PC-3 (cell line): ENCODE results near the gene ECE1. TPM values are rescaled to one million over a fixed set of nuclear protein-coding genes. Genes with fewer than 3 reads are reported as not detected.

Experiments
- ATAC-seq: fragments of 200-7000 bp; cut with Tn5 transposase; 2 replicates; pipeline ENCODE4 v1.9.1; 2020; ENCODE audit warnings: mild to moderate bottlenecking, moderate library complexity
- BruUV-seq: library from RNA; stranded (reverse); fragments of 400-500 nt; replicated peaks from 2 replicates; lab custom pipeline; 2021; lab: Mats Ljungman, UMichigan
- CTCF ChIA-PET: fragments of 300-600 bp; sonication (Branson Sonifier 250); formaldehyde crosslinking; loops from one replicate; lab custom pipeline; 2022; ENCODE audit warnings: antibody characterized with exemption; lab: Charles Lee
- POLR2A ChIA-PET: fragments of 300-600 bp; sonication (Branson Sonifier 250); formaldehyde crosslinking; loops from one replicate; lab custom pipeline; 2022; ENCODE audit warnings: antibody characterized with exemption; ENCODE audit not compliant: unreplicated experiment; lab: Charles Lee
- DNase-seq: peaks from one replicate; pipeline ENCODE4 v3.0.0-alpha.2; 2015
- H2AFZ ChIP-seq: fragments of 300-600 bp; sonication (generic); 2 replicates; pipeline ENCODE4 v1.6.0; 2016; ENCODE audit warnings: antibody characterized with exemption, low read length
- H3F3A ChIP-seq: fragments of 300-600 bp; sonication (generic); one replicate; pipeline ENCODE4 v1.6.0; 2017; ENCODE audit warnings: antibody characterized with exemption, low read length, control low read depth, mild to moderate bottlenecking; ENCODE audit not compliant: unreplicated experiment
- H3K27ac ChIP-seq: fragments of 300-600 bp; sonication (generic); 2 replicates; pipeline ENCODE4 v1.5.1; 2016; ENCODE audit warnings: mild to moderate bottlenecking, low read length
- H3K27me3 ChIP-seq: fragments of 300-600 bp; sonication (generic); 2 replicates; pipeline ENCODE4 v1.6.1; 2016; ENCODE audit warnings: low read length, mixed read lengths
- H3K36me3 ChIP-seq: fragments of 300-600 bp; sonication (generic); 2 replicates; pipeline ENCODE4 v1.6.1; 2016; ENCODE audit warnings: low read depth, mixed run types, low read length, mixed read lengths
- H3K4me1 ChIP-seq: fragments of 300-600 bp; sonication (generic); 2 replicates; pipeline ENCODE4 v1.5.1; 2016; ENCODE audit warnings: low read length; ENCODE audit not compliant: insufficient read depth
- H3K4me2 ChIP-seq: fragments of 300-600 bp; sonication (generic); 2 replicates; pipeline ENCODE4 v1.6.0; 2016; ENCODE audit warnings: low read length
- H3K4me3 ChIP-seq: fragments of 300-600 bp; sonication (generic); 2 replicates; pipeline ENCODE4 v1.5.1; 2016; ENCODE audit warnings: mild to moderate bottlenecking, low read length, mixed read lengths
- H3K79me2 ChIP-seq: fragments of 300-600 bp; sonication (generic); 2 replicates; pipeline ENCODE4 v1.6.1; 2017; ENCODE audit warnings: low read length, mixed read lengths
- H3K9ac ChIP-seq: fragments of 300-600 bp; sonication (generic); 2 replicates; pipeline ENCODE4 v1.6.0; 2016; ENCODE audit warnings: mild to moderate bottlenecking, low read length
- H3K9me2 ChIP-seq: fragments of 300-600 bp; sonication (generic); replicated peaks from 2 replicates; pipeline ENCODE4 v1.6.1; 2016; ENCODE audit warnings: mixed run types, low read length, mixed read lengths
- H3K9me3 ChIP-seq: fragments of 300-600 bp; sonication (generic); 2 replicates; pipeline ENCODE4 v1.6.1; 2016; ENCODE audit warnings: low read length, mixed read lengths
- H4K20me1 ChIP-seq: fragments of 300-600 bp; sonication (generic); 2 replicates; pipeline ENCODE4 v1.6.1; 2016; ENCODE audit warnings: low read length, mixed read lengths
- CTCF ChIP-seq: fragments of 300-600 bp; sonication (generic); conservative IDR thresholded peaks from 2 replicates; pipeline ENCODE4 v1.5.1; 2017; ENCODE audit warnings: antibody characterized with exemption, low read depth, mild to moderate bottlenecking, low read length
- EZH2 ChIP-seq: fragments of 300-600 bp; sonication (generic); IDR thresholded peaks from one replicate; pipeline ENCODE4 v1.6.1; 2017; ENCODE audit warnings: antibody characterized with exemption, mild to moderate bottlenecking, low read length; ENCODE audit not compliant: unreplicated experiment
- EZH2phosphoT487 ChIP-seq: fragments of 300-600 bp; sonication (generic); IDR thresholded peaks from 2 replicates; pipeline ENCODE4 v1.6.1; 2018; ENCODE audit warnings: mild to moderate bottlenecking, antibody characterized with exemption, low read length, borderline replicate concordance
- intact Hi-C: fragments of 100-400 bp; cut with micrococcal nuclease; formaldehyde crosslinking; loops from 2 replicates; pipeline ENCODE4 v1.9.0; 2023
- total RNA-seq: library from RNA; depleted of rRNA; stranded (reverse); fragments of >200 nt; gene quantifications from 2 replicates; pipeline ENCODE4 v1.2.3, GENCODE V29; 2014

Gene ECE1
- total RNA-seq, 1 experiment from 2014 or later: 86.8 TPM

DNA sequence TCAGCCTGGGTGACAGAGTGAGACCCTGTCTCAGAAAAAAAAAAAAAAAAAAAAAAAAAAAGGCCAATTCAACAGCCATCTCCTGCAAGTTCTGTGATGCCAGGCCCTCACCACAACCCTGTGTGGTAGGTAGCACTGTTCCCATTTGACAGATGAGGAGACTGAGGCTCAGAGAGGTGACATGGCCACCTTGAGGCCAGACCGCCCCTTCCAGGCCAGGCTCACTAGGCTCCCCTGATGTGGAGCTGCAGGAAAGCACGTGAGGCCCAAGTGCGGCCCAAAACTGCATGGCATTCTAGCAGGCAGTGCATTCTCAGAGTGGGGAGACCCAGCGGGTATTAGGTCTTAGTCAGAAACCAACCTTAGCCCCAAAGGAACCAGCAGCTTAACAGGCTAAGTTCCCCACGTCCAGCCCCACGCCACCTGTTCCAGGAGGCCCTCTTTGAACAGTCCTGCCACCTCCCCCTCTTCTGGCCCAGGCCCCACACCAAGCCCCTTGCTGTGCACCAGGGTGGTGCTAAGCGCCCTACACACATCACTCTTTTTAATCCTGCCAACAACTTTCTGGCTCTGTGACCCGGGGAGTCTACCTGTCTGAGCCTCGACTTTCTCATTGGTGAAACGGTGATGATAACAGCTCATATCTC lies 11.7 kb upstream of the ECE1 start:
- no peak overlapping the region for H3K9ac ChIP-seq
- H3K4me1 ChIP-seq: peaks cover 22% of the 10 kb centered on the region
- intact Hi-C loops: no loop called here
- no peaks in the 10 kb centered on the region for H3F3A ChIP-seq
- H3K79me2 ChIP-seq: peaks cover 33% of the 10 kb centered on the region
- TF ChIP-seq EZH2phosphoT487: no peak
- no peak for TF ChIP-seq CTCF
- no peak for TF ChIP-seq EZH2
- no peaks in the 10 kb centered on the region for H3K9me2 ChIP-seq
- no peak for DNase-seq
- BruUV-seq: no TSS peak
- ATAC-seq: no peak
- H3K27me3 ChIP-seq: no peaks in the 10 kb centered on the region
- no peak overlapping the region for H2AFZ ChIP-seq
- no peaks in the 10 kb centered on the region for H3K9me3 ChIP-seq
- no peak overlapping the region for H3K4me3 ChIP-seq
- ChIA-PET POLR2A (no interaction called here), CTCF (no interaction called here)
- H3K27ac ChIP-seq: no peak overlapping the region
- peaks cover 7% of the 10 kb centered on the region; the same call in 1 of the 2 replicates for H4K20me1 ChIP-seq
- H3K36me3 ChIP-seq: no peaks in the 10 kb centered on the region
- no peak overlapping the region for H3K4me2 ChIP-seq

DNA sequence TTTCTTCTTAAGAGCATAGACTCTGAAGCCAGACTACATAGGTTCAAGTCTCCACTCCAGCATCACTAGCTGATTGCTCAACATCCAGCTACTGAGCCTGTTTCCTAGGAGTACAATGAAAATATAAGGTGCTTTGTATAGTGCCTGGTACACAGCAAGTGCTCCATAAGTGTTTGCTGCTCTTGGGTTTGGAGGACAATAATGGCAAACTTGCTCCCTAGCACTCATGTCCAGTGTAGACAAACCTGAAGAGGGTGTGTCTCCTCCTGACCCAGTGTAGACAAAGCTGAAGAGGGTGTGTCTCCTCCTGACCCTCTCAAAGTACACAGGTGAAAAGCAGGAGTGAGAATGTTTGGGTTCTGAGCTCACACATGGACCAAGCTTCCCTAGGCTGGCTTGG lies 10.5 kb upstream of the ECE1 start:
- TF ChIP-seq EZH2phosphoT487 (no peak), EZH2 (no peak), CTCF (no peak)
- H3K79me2 ChIP-seq: peaks cover 33% of the 10 kb centered on the region
- H3F3A ChIP-seq: no peaks in the 10 kb centered on the region
- H2AFZ ChIP-seq: no peak overlapping the region
- peaks cover 7% of the 10 kb centered on the region; the same call in 1 of the 2 replicates for H4K20me1 ChIP-seq
- ATAC-seq: no peak
- intact Hi-C loops: no loop called here
- no peak for DNase-seq
- no peaks in the 10 kb centered on the region for H3K36me3 ChIP-seq
- no TSS peak for BruUV-seq
- no peaks in the 10 kb centered on the region for H3K9me3 ChIP-seq
- no peak overlapping the region for H3K27ac ChIP-seq
- H3K4me1 ChIP-seq: peaks cover 24% of the 10 kb centered on the region
- no peak overlapping the region for H3K4me3 ChIP-seq
- H3K4me2 ChIP-seq: no peak overlapping the region
- no peak overlapping the region for H3K9ac ChIP-seq
- CTCF ChIA-PET: no interaction called here
- no peaks in the 10 kb centered on the region for H3K9me2 ChIP-seq
- POLR2A ChIA-PET: interaction anchor here (0.6 kb wide), 1 partner anchor 44 kb away, joined by 4 read pairs; no protein-coding TSS in a partner anchor
- no peaks in the 10 kb centered on the region for H3K27me3 ChIP-seq

GRCh38 chr1:21299780-21300395 lies 9.6 kb upstream of the ECE1 start:
- H3K9ac ChIP-seq: no peak overlapping the region
- no peak overlapping the region for H2AFZ ChIP-seq
- H3F3A ChIP-seq: no peaks in the 10 kb centered on the region
- DNase-seq (no peak), ATAC-seq (no peak)
- H3K79me2 ChIP-seq: peaks cover 30% of the 10 kb centered on the region
- no peak overlapping the region for H3K4me3 ChIP-seq
- no peaks in the 10 kb centered on the region for H3K27me3 ChIP-seq
- BruUV-seq: no TSS peak
- H3K4me2 ChIP-seq: no peak overlapping the region
- H3K36me3 ChIP-seq: no peaks in the 10 kb centered on the region
- H3K9me3 ChIP-seq: no peaks in the 10 kb centered on the region
- ChIA-PET POLR2A (interaction anchor here (0.6 kb wide), 1 partner anchor 284 kb away, joined by 4 read pairs; no protein-coding TSS in a partner anchor), CTCF (no interaction called here)
- no peak overlapping the region for H3K27ac ChIP-seq
- TF ChIP-seq CTCF (no peak), EZH2phosphoT487 (no peak), EZH2 (no peak)
- H4K20me1 ChIP-seq: peaks cover 7% of the 10 kb centered on the region; the same call in 1 of the 2 replicates
- H3K4me1 ChIP-seq: peaks cover 32% of the 10 kb centered on the region
- intact Hi-C loops: no loop called here
- no peaks in the 10 kb centered on the region for H3K9me2 ChIP-seq
